ENCODE results near the gene CACNA1E. TPM values are rescaled to one million over a fixed set of nuclear protein-coding genes. Genes with fewer than 3 reads are reported as not detected.

CACNA1E gene
- total and polyA plus RNA-seq, 2 experiments from 2014 or later: 0.32 to 1.1 TPM

GRCh38 chr1:181620183-181620582, 136.9 kb downstream of the CACNA1E start:
- no peaks in the 10 kb centered on the region for H3F3A ChIP-seq (replicated peaks; ENCODE audit: low read depth)
- H3K4me2 ChIP-seq: no peak overlapping the region
- H3K27ac Mint-ChIP-seq: no peak overlapping the region
- TF ChIP-seq EZH2phosphoT487 (IDR thresholded peaks at IDR 0.05; ENCODE audit: unreplicated experiment) (no peak), REST (IDR thresholded peaks at IDR 0.05; ENCODE audit: unreplicated experiment) (no peak), ETS1 (IDR thresholded peaks at IDR 0.05) (no peak), ZNF331 (CRISPR knock-in tag; IDR thresholded peaks at IDR 0.05; ENCODE audit: low read depth) (no peak), JUNB (IDR thresholded peaks at IDR 0.05; ENCODE audit: unreplicated experiment) (no peak), ZNF462 (CRISPR knock-in tag; IDR thresholded peaks at IDR 0.05) (no peak), EZH2 (IDR thresholded peaks at IDR 0.05; ENCODE audit: low read depth, unreplicated experiment) (no peak)
- no peak overlapping the region for H2AFZ ChIP-seq
- no peaks in the 10 kb centered on the region for H3K4me1 ChIP-seq (ENCODE audit: insufficient read depth)
- no peaks in the 10 kb centered on the region for H3K27me3 ChIP-seq (ENCODE audit: insufficient read depth)
- no peak overlapping the region for H3K27ac ChIP-seq (ENCODE audit: low read depth)
- DNase-seq (ENCODE audit: low spot score) (no peak), ATAC-seq (no peak)
- no peaks in the 10 kb centered on the region for H3K9me3 Mint-ChIP-seq
- no peak overlapping the region for H3K4me3 ChIP-seq
- H3K9me2 ChIP-seq (ENCODE audit: insufficient read depth): peaks cover 23% of the 10 kb centered on the region
- H3K4me3 Mint-ChIP-seq: no peak overlapping the region
- peaks cover 3% of the 10 kb centered on the region for H3K27me3 Mint-ChIP-seq (ENCODE audit: insufficient read depth, low read depth, poor library complexity)
- H3K36me3 ChIP-seq (ENCODE audit: insufficient read depth): no peaks in the 10 kb centered on the region
- no peaks in the 10 kb centered on the region for H3K36me3 Mint-ChIP-seq (ENCODE audit: low read depth)
- no peaks in the 10 kb centered on the region for H4K20me1 ChIP-seq (replicated peaks; ENCODE audit: insufficient read depth)
- peaks cover 2% of the 10 kb centered on the region; the same call in 1 of the 3 replicates for H3K4me1 Mint-ChIP-seq
- no peaks in the 10 kb centered on the region for H3K79me2 ChIP-seq (replicated peaks; ENCODE audit: insufficient read depth)
